ENCODE data around the gene RAB11FIP4.

- TF ChIP-seq MAFG (tag; conservative IDR thresholded peaks at IDR 0.05): no peak
- TF ChIP-seq TARDBP (IDR thresholded peaks at IDR 0.05): no peak
- TF ChIP-seq NFYB (IDR thresholded peaks at IDR 0.05; ENCODE audit: extremely low read depth, insufficient read length): no peak
- no peak for TF ChIP-seq PURB (CRISPR knock-in tag; IDR thresholded peaks at IDR 0.05; ENCODE audit: low read depth)
- no peak for TF ChIP-seq CTCF (IDR thresholded peaks at IDR 0.05 in 2 of 3, conservative IDR thresholded peaks at IDR 0.05 in 1 of 3; ENCODE audit: insufficient read depth in 2 of 3, low read depth in 1 of 3, low read length in 3 of 3)
- TF ChIP-seq SAFB (IDR thresholded peaks at IDR 0.05; ENCODE audit: borderline replicate concordance, low read depth, low read length): no peak
- no peak for TF ChIP-seq ZBTB43 (CRISPR knock-in tag; IDR thresholded peaks at IDR 0.05)
- TF ChIP-seq, protein P1, sequence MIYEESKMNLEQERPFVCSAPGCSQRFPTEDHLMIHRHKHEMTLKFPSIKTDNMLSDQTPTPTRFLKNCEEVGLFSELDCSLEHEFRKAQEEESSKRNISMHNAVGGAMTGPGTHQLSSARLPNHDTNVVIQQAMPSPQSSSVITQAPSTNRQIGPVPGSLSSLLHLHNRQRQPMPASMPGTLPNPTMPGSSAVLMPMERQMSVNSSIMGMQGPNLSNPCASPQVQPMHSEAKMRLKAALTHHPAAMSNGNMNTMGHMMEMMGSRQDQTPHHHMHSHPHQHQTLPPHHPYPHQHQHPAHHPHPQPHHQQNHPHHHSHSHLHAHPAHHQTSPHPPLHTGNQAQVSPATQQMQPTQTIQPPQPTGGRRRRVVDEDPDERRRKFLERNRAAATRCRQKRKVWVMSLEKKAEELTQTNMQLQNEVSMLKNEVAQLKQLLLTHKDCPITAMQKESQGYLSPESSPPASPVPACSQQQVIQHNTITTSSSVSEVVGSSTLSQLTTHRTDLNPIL (CRISPR knock-in tag; IDR thresholded peaks at IDR 0.05): no peak
- no peak for TF ChIP-seq POLR2A (conservative IDR thresholded peaks at IDR 0.05)
- TF ChIP-seq ZNF589 (CRISPR knock-in tag; IDR thresholded peaks at IDR 0.05; ENCODE audit: low read depth): no peak
- TF ChIP-seq JUND (IDR thresholded peaks at IDR 0.05; ENCODE audit: borderline replicate concordance, low read depth, low read length): no peak
- TF ChIP-seq JUND (tag; IDR thresholded peaks at IDR 0.05; ENCODE audit: borderline replicate concordance, low read depth, low read length): no peak
- TF ChIP-seq SP1 (CRISPR knock-in tag; IDR thresholded peaks at IDR 0.05): no peak
Measured at GRCh38 chr17:31510308-31511194, 119.1 kb downstream of the RAB11FIP4 start.

Measured in K562 (cell line).